Cardiac fibroblast (primary cell): Measurements from ENCODE around the gene KIF21A.
A peak's percentile ranks its signal among the peaks of the same experiment; 100 is the strongest.

Experiments
- DNase-seq, 2 donors: peaks; one replicate each; pipeline versions ENCODE4 v3.0.0 to v3.0.0-alpha.2; 2010; ENCODE audit warnings: low read depth in 2 of 2
- H3K4me3 ChIP-seq, 2 donors: replicated peaks in 1 of 2; 1 replicate in 1 of 2; 2 replicates in 1 of 2; pipeline ENCODE4 v1.5.1; 2011; ENCODE audit warnings: low read depth in 2 of 2, low read length in 2 of 2, mild to moderate bottlenecking in 2 of 2, moderate library complexity in 1 of 2
- CTCF ChIP-seq: IDR thresholded peaks from one replicate; pipeline ENCODE4 v1.5.1; 2011; ENCODE audit warnings: low read depth, mild to moderate bottlenecking, low read length, inconsistent platforms

The KIF21A gene

GRCh38 chr12:39467432-39467870, 24.5 kb upstream of the KIF21A start:
- no peak overlapping the region for H3K4me3 ChIP-seq
- TF ChIP-seq CTCF, result no peak
- peak; percentile 24 to 36 for DNase-seq

GRCh38 chr12:39464976-39465695, 22.2 kb upstream of the KIF21A start:
- no peak overlapping the region for H3K4me3 ChIP-seq
- DNase-seq, result no peak
- TF ChIP-seq CTCF, result no peak

- DNase-seq, result no peak
- TF ChIP-seq CTCF, result no peak
- no peak overlapping the region for H3K4me3 ChIP-seq
Measured at GRCh38 chr12:39461059-39461458, 18.1 kb upstream of the KIF21A start.

- DNase-seq, result no peak
- no peak for TF ChIP-seq CTCF
- H3K4me3 ChIP-seq, result no peak overlapping the region
Measured at GRCh38 chr12:39459027-39459434, 16.1 kb upstream of the KIF21A start.

- TF ChIP-seq CTCF, result no peak
- no peak overlapping the region for H3K4me3 ChIP-seq
- DNase-seq, result no peak
Measured at GRCh38 chr12:39451977-39452376, 9.1 kb upstream of the KIF21A start.

- DNase-seq, result no peak
- H3K4me3 ChIP-seq, result no peak overlapping the region
- TF ChIP-seq CTCF, result no peak
Measured at GRCh38 chr12:39448038-39448437, 5.1 kb upstream of the KIF21A start.

GRCh38 chr12:39443929-39444209, 949 bp upstream of the KIF21A start:
- TF ChIP-seq CTCF, result no peak
- peak overlapping the region; percentile 66 to 74 for H3K4me3 ChIP-seq
- peak; percentile 11 to 24 for DNase-seq
